Natural killer cell (primary cell): ENCODE measurements around the gene HHEX. TPM values are rescaled to one million over a fixed set of nuclear protein-coding genes. Genes with fewer than 3 reads are reported as not detected.

Experiments
- ATAC-seq, 3 donors: fragments of 150-1000 bp in 2 of 3; fragments of 200-7000 bp in 1 of 3; cut with Tn5 transposase; 1 replicate in 1 of 3; 2 replicates in 2 of 3; pipeline ENCODE4 v1.10.0; 2021; ENCODE audit warnings: mild to moderate bottlenecking in 2 of 3, moderate library complexity in 2 of 3
- DNase-seq, 2 donors: peaks; one replicate each; pipeline versions ENCODE4 v3.0.0 to v3.0.0-alpha.2; 2013 to 2021; ENCODE audit warnings: mixed read lengths in 1 of 2
- H3K27ac ChIP-seq: one replicate; pipeline ENCODE4 v1.5.1; 2013; ENCODE audit warnings: mild to moderate bottlenecking, low read length
- H3K27me3 ChIP-seq: one replicate; pipeline ENCODE4 v1.6.1; 2013; ENCODE audit warnings: low read length; ENCODE audit not compliant: control insufficient read depth, insufficient read depth
- H3K36me3 ChIP-seq: one replicate; pipeline ENCODE4 v1.6.1; 2013; ENCODE audit warnings: low read length; ENCODE audit not compliant: control insufficient read depth, insufficient read depth
- H3K4me1 ChIP-seq: one replicate; pipeline ENCODE4 v1.6.1; 2013; ENCODE audit warnings: low read length; ENCODE audit not compliant: control insufficient read depth, insufficient read depth
- H3K4me3 ChIP-seq: one replicate; pipeline ENCODE4 v1.5.1; 2013; ENCODE audit warnings: low read length
- H3K9me3 ChIP-seq: one replicate; pipeline ENCODE4 v1.6.1; 2013; ENCODE audit warnings: low read length; ENCODE audit not compliant: control insufficient read depth, insufficient read depth
- H3K27ac Mint-ChIP-seq, 2 donors: one replicate each; pipeline ENCODE4 v1.8.0; 2022; ENCODE audit warnings: mild to moderate bottlenecking in 2 of 2, mixed read lengths in 2 of 2, moderate library complexity in 1 of 2
- H3K27me3 Mint-ChIP-seq, 2 donors: one replicate each; pipeline ENCODE4 v1.8.0; 2022; ENCODE audit warnings: low read depth in 2 of 2, mixed read lengths in 2 of 2
- H3K36me3 Mint-ChIP-seq: one replicate; pipeline ENCODE4 v1.8.0; 2022; ENCODE audit warnings: mixed read lengths
- H3K4me1 Mint-ChIP-seq, 2 donors: one replicate each; pipeline ENCODE4 v1.8.0; 2022; ENCODE audit warnings: mixed read lengths in 2 of 2
- H3K4me3 Mint-ChIP-seq: one replicate; pipeline ENCODE4 v1.8.0; 2022; ENCODE audit warnings: mild to moderate bottlenecking, moderate library complexity, mixed read lengths
- H3K9me3 Mint-ChIP-seq, 2 donors: one replicate each; pipeline ENCODE4 v1.8.0; 2022; ENCODE audit warnings: mixed read lengths in 2 of 2
- WGBS: methylation state at CpG from one replicate; pipeline ENCODE4 v1.1.7; 2013; ENCODE audit warnings: missing lambda C conversion rate; ENCODE audit not compliant: insufficient coverage; 5-methylcytosine and 5-hydroxymethylcytosine counted together
- intact Hi-C: fragments of 100-400 bp; cut with micrococcal nuclease; formaldehyde crosslinking; loops from one replicate; pipeline ENCODE4 v1.14.2; 2022
- total RNA-seq, 4 donors: library from RNA; stranded (reverse); fragments of 120-200 nt in 1 of 4; gene quantifications; one replicate each; pipeline versions ENCODE4 v1.2.3 to v1.2.4, GENCODE V29; 2013 to 2022
- TF ChIP-seq, protein P1 (sequence below): fragments of 200-600 bp; IDR thresholded peaks from one replicate; pipeline ENCODE4 v1.8.0; 2022; ENCODE audit warnings: antibody characterized with exemption

The HHEX gene
- total RNA-seq, 3 donors from 2014 or later (not counting 1 experiment from before 2014, with no cell fraction given): 19.5 to 24.0 (median 20.3) TPM

DNA sequence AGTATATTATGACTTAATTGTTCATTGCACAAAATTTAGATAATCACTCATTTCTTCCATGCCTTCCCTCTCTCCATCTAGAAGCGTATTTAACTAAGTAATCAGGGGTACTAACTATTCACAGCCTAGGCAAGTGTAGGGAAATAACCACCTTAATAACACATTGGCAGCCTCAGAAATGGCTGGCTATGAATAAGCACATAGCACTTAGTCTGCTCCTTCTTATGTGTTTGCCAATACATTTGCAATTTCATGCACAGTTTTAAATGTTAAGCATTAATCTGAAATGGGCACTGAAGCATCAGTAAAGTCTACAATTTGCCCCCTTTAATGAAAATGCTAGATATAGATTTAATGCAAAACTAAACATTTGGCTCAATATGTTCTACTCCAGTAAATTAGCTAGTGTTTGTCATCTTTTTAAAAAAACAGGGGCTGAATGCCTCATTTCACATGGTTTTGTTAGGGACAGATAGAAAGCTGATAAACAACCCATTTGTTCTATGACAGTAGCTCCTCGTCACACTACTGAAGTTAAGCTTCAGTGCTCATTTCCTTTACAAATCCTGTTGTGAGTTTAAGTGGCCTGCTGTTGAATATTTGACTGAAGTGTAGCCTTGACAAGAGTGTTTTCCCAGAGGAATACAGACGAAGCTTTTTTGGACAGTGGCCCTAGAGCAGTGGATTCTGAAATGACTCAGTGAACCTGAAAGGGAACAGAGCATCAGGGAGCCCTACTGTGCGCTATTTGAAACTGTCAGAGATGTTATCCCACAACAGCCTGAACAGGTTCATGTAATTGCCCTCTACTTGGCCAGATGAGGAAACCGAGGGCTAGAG is 30.5 kb downstream of the HHEX start:
- Histone ChIP-seq H3K4me1 (no peaks in the 10 kb centered on the region), H3K27ac (no peak overlapping the region), H3K4me3 (no peak overlapping the region), H3K36me3 (no peaks in the 10 kb centered on the region), H3K9me3 (no peaks in the 10 kb centered on the region), H3K27me3 (peaks cover 3% of the 10 kb centered on the region)
- ATAC-seq (no peak), DNase-seq (no peak)
- TF ChIP-seq, protein P1, sequence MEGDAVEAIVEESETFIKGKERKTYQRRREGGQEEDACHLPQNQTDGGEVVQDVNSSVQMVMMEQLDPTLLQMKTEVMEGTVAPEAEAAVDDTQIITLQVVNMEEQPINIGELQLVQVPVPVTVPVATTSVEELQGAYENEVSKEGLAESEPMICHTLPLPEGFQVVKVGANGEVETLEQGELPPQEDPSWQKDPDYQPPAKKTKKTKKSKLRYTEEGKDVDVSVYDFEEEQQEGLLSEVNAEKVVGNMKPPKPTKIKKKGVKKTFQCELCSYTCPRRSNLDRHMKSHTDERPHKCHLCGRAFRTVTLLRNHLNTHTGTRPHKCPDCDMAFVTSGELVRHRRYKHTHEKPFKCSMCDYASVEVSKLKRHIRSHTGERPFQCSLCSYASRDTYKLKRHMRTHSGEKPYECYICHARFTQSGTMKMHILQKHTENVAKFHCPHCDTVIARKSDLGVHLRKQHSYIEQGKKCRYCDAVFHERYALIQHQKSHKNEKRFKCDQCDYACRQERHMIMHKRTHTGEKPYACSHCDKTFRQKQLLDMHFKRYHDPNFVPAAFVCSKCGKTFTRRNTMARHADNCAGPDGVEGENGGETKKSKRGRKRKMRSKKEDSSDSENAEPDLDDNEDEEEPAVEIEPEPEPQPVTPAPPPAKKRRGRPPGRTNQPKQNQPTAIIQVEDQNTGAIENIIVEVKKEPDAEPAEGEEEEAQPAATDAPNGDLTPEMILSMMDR: no peak
- Mint-ChIP-seq H3K4me1 (no peaks in the 10 kb centered on the region), H3K27me3 (peaks cover 21 to 24% of the 10 kb centered on the region in 2 donors), H3K27ac (no peak overlapping the region), H3K4me3 (no peak overlapping the region), H3K36me3 (no peaks in the 10 kb centered on the region), H3K9me3 (no peaks in the 10 kb centered on the region)
- intact Hi-C loops: no loop called here
- WGBS: 72% methylated on average over 5 of the region's 5 CpGs

DNA sequence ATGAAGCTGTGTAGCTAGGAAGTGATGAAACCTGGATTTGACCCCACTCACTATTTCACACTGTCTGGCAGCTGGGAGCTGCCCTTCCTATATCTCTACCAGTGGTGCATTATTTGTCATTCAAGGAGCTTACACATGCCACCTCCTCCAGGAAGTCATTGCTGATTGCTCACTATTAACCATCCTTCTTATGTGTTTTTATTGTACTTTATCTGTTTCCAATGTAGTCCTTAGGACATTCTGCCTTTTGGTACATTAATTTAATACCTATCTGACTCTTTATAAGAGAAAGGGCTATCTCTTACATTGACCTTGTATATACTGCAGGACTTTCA is 31.0 kb downstream of the HHEX start:
- intact Hi-C loops: no loop called here
- DNase-seq (no peak), ATAC-seq (no peak)
- H3K4me1 Mint-ChIP-seq: no peaks in the 10 kb centered on the region
- H3K27me3 Mint-ChIP-seq: peaks cover 21 to 22% of the 10 kb centered on the region in 2 donors
- H3K27ac Mint-ChIP-seq: no peak overlapping the region
- H3K27ac ChIP-seq: no peak overlapping the region
- H3K4me3 Mint-ChIP-seq: no peak overlapping the region
- H3K4me3 ChIP-seq: no peak overlapping the region
- no peaks in the 10 kb centered on the region for H3K36me3 ChIP-seq
- TF ChIP-seq, protein P1: no peak
- H3K4me1 ChIP-seq: no peaks in the 10 kb centered on the region
- no peaks in the 10 kb centered on the region for H3K9me3 Mint-ChIP-seq
- H3K9me3 ChIP-seq: no peaks in the 10 kb centered on the region
- H3K36me3 Mint-ChIP-seq: no peaks in the 10 kb centered on the region
- peaks cover 3% of the 10 kb centered on the region for H3K27me3 ChIP-seq

DNA sequence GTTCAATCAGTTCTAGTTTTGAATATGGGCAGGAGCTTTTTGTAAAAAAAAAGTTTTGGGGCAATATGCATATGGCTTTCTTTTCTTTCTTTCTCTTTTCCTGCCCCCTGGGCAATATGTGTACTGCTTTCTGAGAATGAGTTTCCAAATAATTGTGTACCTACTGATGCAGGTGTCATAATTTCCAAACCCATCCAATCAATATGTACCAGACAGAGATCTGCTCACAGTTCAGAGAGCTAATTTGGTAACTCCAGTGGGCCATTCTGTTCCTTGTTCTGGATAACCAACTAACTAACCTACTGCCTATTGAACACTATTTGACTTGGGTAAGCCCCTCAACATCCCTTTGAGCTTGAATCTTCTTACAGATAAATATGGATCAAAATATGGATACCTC is 32.6 kb downstream of the HHEX start:
- H3K9me3 ChIP-seq: no peaks in the 10 kb centered on the region
- Mint-ChIP-seq H3K4me3 (no peak overlapping the region), H3K4me1 (no peaks in the 10 kb centered on the region), H3K36me3 (no peaks in the 10 kb centered on the region), H3K27ac (no peak overlapping the region), H3K27me3 (peaks cover 21% of the 10 kb centered on the region in 2 donors), H3K9me3 (no peaks in the 10 kb centered on the region)
- H3K27ac ChIP-seq: no peak overlapping the region
- no peak for ATAC-seq
- H3K4me3 ChIP-seq: no peak overlapping the region
- H3K36me3 ChIP-seq: no peaks in the 10 kb centered on the region
- TF ChIP-seq, protein P1: no peak
- intact Hi-C loops: no loop called here
- H3K4me1 ChIP-seq: no peaks in the 10 kb centered on the region
- peaks cover 3% of the 10 kb centered on the region for H3K27me3 ChIP-seq
- DNase-seq: no peak

- H3K4me1 Mint-ChIP-seq: peaks cover 6 to 10% of the 10 kb centered on the region in 2 donors
- Histone ChIP-seq H3K36me3 (no peaks in the 10 kb centered on the region), H3K27ac (no peak overlapping the region), H3K4me3 (no peak overlapping the region), H3K4me1 (no peaks in the 10 kb centered on the region), H3K9me3 (no peaks in the 10 kb centered on the region), H3K27me3 (peaks cover 3% of the 10 kb centered on the region)
- H3K36me3 Mint-ChIP-seq: no peaks in the 10 kb centered on the region
- no peak overlapping the region for H3K4me3 Mint-ChIP-seq
- no peak for DNase-seq
- H3K27ac Mint-ChIP-seq: no peak overlapping the region
- 93% methylated on average over 6 of the region's 6 CpGs for WGBS
- ATAC-seq: no peak
- TF ChIP-seq, protein P1: no peak
- intact Hi-C loops: no loop called here
- no peaks in the 10 kb centered on the region for H3K9me3 Mint-ChIP-seq
- H3K27me3 Mint-ChIP-seq: peaks cover 8 to 17% of the 10 kb centered on the region in 2 donors
These were observed 37.4 kb downstream of the HHEX start for GRCh38 chr10:92727141-92727540.
